Left hindlimb (tissue), 1 donor: ENCODE measurements around the gene NFE2.
"Not testable (repeated sequence)": the region's sequence is repeated elsewhere in the genome, so short reads cannot be mapped to it uniquely, and the experiment has no call there.

Experiments
- DNase-seq: peaks from one replicate; pipeline ENCODE4 v3.0.0-alpha.2; 2018

Gene NFE2

GRCh38 chr12:54306925-54307741 is 6.3 kb upstream of the NFE2 start:
- DNase-seq: peak; percentile 69

GRCh38 chr12:54304187-54304810 is 3.5 kb upstream of the NFE2 start:
- peak; percentile 53 for DNase-seq

GRCh38 chr12:54303640-54304039 is 2.8 kb upstream of the NFE2 start:
- DNase-seq: no peak

GRCh38 chr12:54301428-54302048 is 723 bp upstream of the NFE2 start:
- no peak for DNase-seq

- no peak for DNase-seq
Observed at GRCh38 chr12:54300225-54300731, 537 bp downstream of the NFE2 start.

- DNase-seq: no peak
Observed at GRCh38 chr12:54299515-54300224, 1.1 kb downstream of the NFE2 start.

- no peak for DNase-seq
Observed at GRCh38 chr12:54298904-54299303, 1.9 kb downstream of the NFE2 start.

- DNase-seq: no peak
Observed at GRCh38 chr12:54296393-54297099, 4.3 kb downstream of the NFE2 start.

GRCh38 chr12:54294953-54295566 is 5.8 kb downstream of the NFE2 start:
- DNase-seq: no peak

GRCh38 chr12:54294152-54294952 is 6.5 kb downstream of the NFE2 start:
- no peak for DNase-seq

- no peak for DNase-seq
Observed at GRCh38 chr12:54292931-54293241, 7.9 kb downstream of the NFE2 start.

- DNase-seq: no peak
Observed at GRCh38 chr12:54292083-54292930, 8.5 kb downstream of the NFE2 start.

- no peak for DNase-seq
Observed at GRCh38 chr12:54287261-54288157, 13.3 kb downstream of the NFE2 start.

GRCh38 chr12:54286042-54287030 is 14.5 kb downstream of the NFE2 start:
- no peak for DNase-seq

- DNase-seq: no peak
Observed at GRCh38 chr12:54285150-54286041, 15.4 kb downstream of the NFE2 start.

GRCh38 chr12:54284070-54284780 is 16.6 kb downstream of the NFE2 start:
- DNase-seq: not testable (repeated sequence)
